Stimulated activated CD4-positive, alpha-beta T cell treated with anti-CD3 and anti-CD28 coated beads, Interleukin-2, amount 100 ng/mL, for 48 hours (primary cell): ENCODE data around the gene TTLL6.

Experiments
- DNase-seq, 2 donors: peaks; one replicate each; pipeline ENCODE4 v3.0.0-alpha.2; 2020

Gene TTLL6

DNA sequence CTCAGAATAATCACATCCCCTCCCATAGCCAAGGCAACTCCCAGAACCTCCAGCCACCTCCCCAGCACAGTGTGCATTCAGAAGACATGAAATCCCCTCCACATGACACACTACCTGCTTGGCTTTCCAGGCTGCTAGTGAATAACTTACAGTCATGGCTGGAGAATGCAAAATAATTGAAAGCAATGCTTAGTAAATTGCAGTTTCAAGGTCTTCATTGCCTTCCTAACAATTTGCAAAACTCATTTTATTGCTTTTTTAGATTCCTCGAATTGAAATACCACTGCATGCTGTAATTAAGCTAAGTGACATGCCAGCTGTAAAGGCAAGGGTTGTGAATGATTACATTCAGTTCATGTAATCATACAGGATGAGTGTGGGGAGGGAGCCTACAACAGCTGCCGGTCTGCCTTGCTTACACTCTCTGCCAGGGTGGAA, 59.5 kb downstream of the TTLL6 start:
- no peak for DNase-seq

DNA sequence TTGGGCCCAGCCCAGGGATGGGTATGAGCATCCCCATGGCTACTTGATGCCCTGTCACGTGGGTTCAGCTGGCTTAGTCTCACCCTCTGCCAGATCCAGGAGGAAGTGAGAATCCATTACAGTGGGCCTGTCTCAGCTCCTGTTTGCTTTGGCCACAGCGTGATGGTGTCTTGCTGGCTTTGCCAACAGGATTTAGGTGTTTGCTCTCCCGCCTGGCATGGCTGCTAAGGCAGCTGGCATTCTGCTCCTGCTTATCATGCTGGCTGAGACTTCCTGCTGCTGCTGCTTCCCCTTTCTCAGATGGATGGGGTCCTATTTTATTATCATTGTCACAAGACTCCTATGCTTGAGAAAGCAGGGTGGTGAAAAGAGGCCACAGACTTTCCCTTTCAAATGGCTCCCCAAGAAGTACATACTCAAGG, 60.2 kb downstream of the TTLL6 start:
- no peak for DNase-seq

- no peak for DNase-seq
Observed at GRCh38 chr17:48755356-48755755, 61.7 kb downstream of the TTLL6 start.

DNA sequence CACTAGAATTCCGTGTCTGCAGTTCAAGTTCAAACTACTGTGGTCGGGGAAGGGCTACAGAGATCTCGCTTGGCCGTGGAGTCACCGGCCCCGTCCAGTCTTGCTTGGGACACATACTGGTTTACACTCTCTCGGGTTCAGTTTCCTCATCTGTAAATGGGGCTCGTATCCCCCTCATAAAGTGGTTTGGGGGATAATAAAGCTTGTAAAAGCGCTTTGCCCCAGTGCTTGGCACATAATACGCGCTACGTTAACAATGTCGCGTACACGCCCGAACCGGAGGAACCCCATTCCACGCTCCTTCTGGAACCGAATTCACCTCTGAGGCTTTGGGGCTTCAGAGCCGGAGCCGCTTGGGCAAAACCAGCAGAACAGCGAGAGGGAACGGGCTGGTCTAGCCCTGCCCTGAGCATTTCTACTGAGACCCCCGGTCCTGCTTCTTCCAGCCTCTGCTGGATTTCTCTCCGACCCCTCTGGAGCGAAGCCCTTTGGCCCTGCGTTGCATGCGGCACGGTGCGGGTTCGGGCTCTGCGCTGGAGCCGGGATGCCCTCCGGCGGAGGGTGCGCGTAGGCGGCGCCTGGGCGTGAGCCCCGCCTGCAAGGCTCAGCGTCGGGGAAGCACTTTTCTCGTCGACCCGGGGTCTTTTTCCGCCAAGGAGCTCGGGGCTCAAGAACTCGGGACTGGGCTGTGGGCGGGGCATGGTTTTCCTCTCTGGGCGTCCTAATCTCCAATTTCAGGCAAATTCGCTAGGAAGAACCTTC, 62.3 kb downstream of the TTLL6 start:
- no peak for DNase-seq

GRCh38 chr17:48753794-48754499, 63.1 kb downstream of the TTLL6 start:
- no peak for DNase-seq

DNA sequence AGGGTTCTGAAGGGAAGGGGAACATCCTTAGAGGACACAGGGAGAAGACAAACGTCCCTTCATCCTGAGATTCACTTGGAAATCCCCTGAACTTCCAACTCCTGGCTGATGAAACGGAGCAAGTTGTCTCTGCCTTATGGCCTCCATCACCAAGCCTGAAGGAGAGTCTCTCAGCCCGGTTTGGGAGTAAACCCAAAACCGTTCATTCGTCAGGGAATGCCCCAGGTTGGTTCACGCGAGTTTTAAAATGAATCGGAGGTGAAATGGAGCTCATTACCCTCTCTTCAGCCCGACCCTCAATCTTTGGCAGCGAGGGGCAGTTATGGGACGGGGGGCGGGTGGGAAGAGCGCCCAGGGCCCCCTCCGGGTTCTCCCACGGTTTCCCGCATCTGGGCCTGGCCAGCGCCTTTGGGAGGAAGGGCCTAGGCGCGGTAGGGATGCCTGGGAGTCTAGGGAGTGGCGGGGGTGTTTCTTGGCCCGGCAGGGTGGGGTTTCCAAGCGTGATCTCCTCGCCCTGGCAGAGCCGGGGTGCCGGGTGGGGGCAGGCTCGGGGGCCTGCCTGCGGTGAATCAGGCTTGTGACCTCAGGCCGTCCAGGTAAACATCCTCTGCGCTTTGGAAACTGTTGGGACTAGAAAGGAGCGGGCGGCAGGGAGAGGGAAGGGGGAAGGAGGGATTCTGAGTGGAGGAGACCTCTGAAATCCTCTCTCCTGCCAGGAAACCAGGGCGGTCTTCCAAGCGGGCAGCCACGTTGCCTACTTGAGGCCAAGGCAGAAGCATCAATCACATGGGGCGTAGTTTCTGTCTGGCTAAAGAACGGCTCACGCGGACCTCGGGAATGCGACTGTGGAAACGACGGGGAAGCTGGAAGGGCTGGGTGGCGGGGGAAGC, 64.4 kb downstream of the TTLL6 start:
- no peak for DNase-seq

DNA sequence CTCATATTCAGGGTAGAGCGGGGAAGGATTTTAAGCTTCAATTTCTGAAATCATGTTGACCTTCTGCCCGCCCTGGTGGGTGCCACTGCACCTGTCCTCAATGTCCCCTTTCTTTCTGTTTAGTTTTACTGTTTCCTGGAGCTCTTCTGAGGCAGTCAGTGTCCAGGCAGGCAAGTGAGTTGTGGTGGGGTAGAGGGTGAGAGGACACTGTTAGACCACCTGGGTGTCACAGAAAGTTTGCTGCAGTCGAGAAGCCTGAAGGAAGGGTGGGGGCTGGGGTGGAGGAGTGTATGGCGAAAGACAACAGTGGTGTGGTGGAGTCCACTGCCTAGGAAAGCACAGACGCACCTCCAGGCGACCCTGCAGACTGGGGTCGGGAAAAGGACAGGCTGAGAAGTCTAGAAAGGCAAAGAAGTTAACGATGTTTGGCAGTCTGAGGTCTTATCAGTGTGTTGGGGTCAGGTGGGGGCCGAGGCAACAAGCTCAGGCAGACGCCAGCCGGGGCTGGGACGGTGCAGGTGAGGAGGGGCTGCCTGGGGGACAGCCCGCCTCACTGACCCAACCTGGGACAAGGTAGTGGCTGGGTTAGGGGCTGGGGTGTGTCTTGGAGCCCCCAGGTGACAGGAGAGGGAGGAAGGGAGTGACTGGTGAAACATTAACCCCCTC, 65.2 kb downstream of the TTLL6 start:
- no peak for DNase-seq

- DNase-seq, result no peak
Observed at GRCh38 chr17:48751172-48751571, 65.9 kb downstream of the TTLL6 start.

DNA sequence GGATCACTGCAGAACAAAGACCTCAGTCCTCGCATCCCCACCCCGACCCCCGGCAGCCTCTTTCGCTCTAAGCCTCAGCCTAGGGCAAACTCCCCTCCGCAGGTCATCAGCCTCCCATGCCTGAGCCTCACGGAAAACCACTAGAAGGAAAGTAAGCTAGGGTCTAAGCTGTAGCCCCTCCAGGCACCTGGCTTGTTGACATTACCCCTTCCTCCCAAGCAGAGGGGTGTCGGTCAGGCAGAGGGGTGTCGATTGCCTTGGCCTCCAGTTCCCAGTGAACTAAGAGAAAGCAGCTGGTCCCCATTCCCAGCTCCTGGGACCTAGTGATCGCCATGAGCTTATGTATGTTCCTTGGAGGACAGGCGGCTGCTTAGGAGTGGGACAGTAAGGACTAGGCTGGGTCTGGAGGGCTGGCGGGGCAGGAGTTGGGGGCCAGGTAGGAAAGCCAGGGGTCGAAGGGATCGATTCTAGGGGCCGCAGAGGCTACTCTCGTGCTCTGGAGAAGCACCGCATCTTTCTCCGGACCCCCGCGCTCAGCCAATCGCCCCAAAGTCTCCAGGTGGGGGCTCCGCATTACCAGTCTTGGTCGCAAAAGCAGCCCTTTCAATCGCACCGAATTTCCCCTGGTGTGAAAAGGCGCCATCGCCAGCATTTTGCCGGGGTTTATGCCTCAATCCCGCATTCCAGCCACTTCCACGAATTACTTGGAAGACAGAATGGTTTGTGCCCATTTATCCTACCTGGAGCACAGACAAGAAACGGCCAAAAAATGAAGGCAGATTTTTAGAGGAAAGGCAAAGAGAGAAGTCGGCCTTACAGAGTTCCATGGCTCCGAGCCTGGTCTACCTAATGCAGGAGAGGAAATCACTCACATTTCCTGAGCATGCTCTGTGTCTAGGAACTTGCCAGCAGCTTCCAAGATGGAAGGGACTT, 67.1 kb downstream of the TTLL6 start:
- DNase-seq, result no peak

DNA sequence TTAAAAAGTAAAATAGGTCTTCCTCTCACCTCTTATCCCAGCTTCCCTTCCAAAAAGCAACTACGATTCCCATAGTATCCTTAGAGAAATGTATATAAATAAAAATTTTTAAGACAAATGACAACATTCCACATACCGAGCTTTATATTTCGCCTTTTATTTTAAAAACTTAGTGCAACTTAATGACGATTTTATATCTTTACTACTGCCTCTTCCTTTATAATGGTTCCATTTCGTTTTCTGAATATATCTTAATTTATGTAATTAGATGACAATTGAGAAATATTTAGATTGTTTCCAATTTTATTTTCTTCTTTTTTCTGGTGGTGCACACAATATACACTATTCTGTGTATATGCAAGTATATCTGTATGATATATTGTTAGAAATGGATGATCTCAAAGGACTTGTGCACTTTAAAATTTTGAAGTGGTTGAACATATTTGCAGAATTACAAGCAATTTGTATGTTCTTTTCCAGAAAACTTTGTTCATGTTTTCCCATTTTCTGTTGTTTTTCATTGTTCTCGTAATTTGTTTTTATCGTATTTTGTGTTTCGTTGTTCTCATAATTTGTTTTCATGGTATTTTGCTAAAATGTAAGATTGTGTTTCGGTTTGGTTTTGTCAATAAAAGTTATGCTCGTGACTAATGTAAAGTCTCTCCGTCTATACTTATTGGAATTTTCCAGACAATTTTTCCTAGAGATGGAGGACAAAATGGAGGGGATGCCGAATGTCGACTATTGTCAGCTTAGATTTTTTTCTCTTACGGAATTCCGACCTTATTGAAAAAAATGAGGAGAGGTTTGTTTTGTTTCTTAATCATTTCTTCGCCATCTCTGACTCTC, 68.1 kb downstream of the TTLL6 start:
- DNase-seq, result no peak

- DNase-seq, result no peak
Observed at GRCh38 chr17:48747445-48748363, 69.3 kb downstream of the TTLL6 start.

DNA sequence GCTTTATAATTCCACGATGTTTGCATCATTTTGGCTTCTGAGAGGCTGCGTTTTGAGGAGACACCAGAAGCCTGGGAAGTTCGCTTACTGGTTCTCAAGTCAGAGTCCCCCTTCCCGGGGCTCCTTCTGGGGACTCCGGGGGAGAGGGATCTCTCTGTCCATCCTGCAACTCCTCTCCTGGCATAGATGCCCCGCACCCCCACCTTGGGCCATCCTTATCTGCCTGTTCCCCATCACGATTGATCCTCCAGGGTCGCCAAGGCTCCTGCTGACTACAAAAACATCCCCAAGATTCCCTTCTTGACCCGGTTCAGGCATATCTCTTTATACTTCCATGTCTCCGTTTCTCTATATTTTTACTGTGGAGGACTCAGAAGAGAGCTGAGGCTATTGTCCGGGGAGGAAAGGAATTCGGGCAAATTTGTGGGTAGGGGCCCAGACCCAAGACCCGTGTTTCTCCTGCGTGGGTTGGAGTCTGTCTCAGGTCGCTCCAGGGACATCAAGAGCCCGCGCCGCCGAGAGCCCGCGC, 70.0 kb downstream of the TTLL6 start:
- no peak for DNase-seq

DNA sequence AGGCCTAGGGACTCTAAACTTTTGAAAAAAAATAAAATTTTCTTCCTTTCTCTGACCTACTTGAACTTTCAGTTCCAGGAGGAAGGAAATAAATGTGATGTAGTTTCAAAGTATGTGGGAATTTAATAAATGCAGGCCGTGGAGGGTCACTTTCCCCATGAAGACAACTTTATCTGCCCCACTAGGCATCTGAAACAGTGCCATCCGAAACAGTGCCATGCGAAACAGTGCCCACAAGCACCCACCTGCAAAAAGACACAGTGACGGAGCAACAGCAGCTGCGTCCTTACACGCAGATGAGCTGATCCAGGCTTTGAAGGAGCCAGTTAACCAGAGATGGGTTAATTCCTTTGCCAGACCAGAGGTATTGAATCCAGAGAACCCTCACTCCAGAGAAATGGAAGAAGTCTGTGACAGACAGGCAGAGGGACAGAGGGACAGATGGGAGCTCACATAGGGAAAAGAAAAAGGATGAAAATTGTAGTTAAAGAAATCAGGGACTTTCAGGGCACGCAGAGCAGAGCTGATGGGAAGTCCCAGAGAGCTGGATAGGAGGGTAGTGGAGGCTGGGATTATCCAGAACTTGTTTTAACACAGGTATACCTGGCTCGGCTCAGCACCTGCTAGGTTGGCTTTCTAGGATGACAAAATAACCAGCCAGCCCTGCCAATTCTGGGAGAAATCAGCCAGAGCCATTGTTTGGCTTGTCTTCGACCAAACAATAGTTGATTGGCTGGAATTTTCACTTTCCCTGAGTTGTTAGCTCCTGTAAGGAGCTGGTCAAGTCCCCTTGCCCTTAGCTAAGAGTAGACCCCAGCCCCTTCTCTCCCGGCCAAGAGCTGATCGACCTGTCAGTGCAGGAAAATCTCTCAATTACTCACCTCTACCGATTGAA, 71.4 kb downstream of the TTLL6 start:
- no peak for DNase-seq

GRCh38 chr17:48740537-48740936, 76.5 kb downstream of the TTLL6 start:
- DNase-seq, result no peak

DNA sequence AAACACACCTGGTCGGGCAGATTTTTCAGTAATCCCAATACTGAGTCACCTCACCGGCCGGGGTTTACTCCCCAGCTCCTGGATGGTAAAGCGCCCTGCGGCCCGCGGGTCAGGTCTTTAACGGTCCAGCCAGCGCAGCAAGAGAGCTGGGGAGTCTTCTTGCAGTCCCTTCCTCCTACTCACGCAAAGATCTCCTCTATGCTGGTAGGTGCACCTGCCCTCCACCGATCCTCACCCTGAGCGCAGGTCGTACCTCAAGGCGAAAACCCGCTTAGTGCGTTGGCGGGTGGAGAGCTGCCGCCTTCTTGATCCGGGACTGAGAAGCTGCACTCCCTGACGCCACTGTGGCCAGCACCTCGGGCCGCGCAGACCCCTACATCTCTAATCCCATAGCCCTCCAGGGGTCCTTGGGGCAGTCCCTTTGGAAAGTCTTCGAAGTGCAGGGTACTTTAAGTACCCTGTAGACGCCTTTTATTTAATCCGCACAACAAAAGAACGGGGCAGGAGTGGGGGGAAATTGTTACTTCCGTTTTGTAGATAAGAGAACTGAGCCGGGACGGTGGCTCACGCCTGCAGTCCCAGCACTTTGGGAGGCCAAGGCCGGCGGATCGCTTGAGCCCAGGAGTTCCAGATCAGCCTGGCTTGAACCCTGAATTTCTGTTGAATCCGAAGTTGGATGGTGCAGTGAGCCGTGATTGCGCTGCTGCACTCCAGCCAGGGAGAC, 78.1 kb downstream of the TTLL6 start:
- no peak for DNase-seq

- DNase-seq, result no peak
Observed at GRCh38 chr17:48738424-48738802, 78.6 kb downstream of the TTLL6 start.

DNA sequence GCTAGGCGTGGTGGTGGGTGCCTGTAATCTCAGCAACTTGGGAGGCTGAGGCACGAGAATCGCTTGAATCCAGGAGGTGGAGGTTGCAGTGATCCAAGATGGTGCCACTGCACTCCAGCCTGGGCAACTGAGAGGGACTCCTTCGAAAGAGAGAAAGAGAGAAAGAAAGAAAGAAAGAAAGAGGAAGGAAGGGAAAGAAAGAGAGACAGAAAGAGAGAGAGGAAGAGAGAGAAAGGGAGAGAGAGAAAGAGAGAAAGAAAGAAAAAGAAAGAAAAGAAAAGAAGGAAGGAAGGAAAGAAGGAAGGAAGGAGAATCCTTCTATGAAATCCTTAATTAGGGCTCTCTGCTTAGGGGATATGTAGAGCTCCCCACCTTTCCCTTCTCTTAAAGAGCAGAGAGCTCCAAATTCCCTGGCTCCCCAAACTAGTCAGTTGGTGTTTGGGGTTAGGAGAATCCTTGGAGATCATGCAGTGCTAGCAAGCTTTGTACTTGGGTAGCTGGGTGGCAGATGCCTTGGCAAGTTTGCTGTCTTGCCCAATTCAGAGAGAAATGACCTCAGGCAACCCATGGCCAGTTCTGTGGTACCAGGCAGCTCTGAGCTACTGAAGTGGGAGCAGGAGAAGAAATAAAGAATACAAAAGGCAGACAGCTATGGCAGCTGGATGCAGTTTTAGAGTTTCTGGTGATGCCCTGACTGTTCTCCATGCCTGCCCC, 79.5 kb downstream of the TTLL6 start:
- no peak for DNase-seq
